Thyroid gland (tissue), 4 donors: ENCODE data around the gene CYP2D6. TPM values are rescaled to one million over a fixed set of nuclear protein-coding genes. Genes with fewer than 3 reads are reported as not detected.
"Not testable (repeated sequence)": the region's sequence is repeated elsewhere in the genome, so short reads cannot be mapped to it uniquely, and the experiment has no call there.

Experiments used
- DNase-seq, 2 donors: peaks; one replicate each; pipeline ENCODE4 v3.0.0-alpha.2; 2019
- H3K27ac ChIP-seq, 3 donors: fragments of 200-600 bp; sonication (generic); 1 replicate in 2 of 3; 2 replicates in 1 of 3; pipeline ENCODE4 v1.5.1; 2016 to 2019; ENCODE audit warnings: mild to moderate bottlenecking in 1 of 3, moderate library complexity in 1 of 3
- H3K27me3 ChIP-seq: fragments of 200-600 bp; sonication (generic); one replicate; pipeline ENCODE4 v1.5.1; 2019
- H3K36me3 ChIP-seq, 2 donors: fragments of 200-600 bp; sonication (generic); one replicate each; pipeline ENCODE4 v1.5.1; 2016 to 2019
- H3K4me1 ChIP-seq, 2 donors: fragments of 200-600 bp; sonication (generic); one replicate each; pipeline ENCODE4 v1.5.1; 2017 to 2019
- H3K4me3 ChIP-seq, 3 donors: fragments of 200-600 bp; sonication (generic); replicated peaks in 1 of 3; 1 replicate in 2 of 3; 2 replicates in 1 of 3; pipeline ENCODE4 v1.5.1; 2016; ENCODE audit warnings: mild to moderate bottlenecking in 1 of 3
- H3K9me3 ChIP-seq: fragments of 200-600 bp; sonication (generic); one replicate; pipeline ENCODE4 v1.5.1; 2017
- POLR2A ChIP-seq, 2 donors: fragments of 450-650 bp; IDR thresholded peaks; one replicate each; pipeline ENCODE4 v1.6.1; 2017; ENCODE audit warnings: antibody characterized with exemption in 2 of 2, mild to moderate bottlenecking in 2 of 2, moderate library complexity in 1 of 2
- WGBS, 2 donors: methylation state at CpG; one replicate each; pipeline ENCODE4 v1.1.5; 2017; 5-methylcytosine and 5-hydroxymethylcytosine counted together
- intact Hi-C: fragments of 100-400 bp; cut with DNase I; formaldehyde crosslinking; loops from one replicate; pipeline ENCODE4 v1.15.1; 2023
- total RNA-seq, 4 donors: library from RNA; depleted of rRNA; stranded (reverse); fragments of >200 nt; gene quantifications; one replicate each; pipeline ENCODE4 v1.2.3, GENCODE V29; 2016
- TF ChIP-seq, protein P1 (sequence below), 6 experiments: fragments of 200-600 bp in 3 of 6; fragments of 450-650 bp in 3 of 6; sonication (generic) in 3 of 6; IDR thresholded peaks; one replicate each; pipeline ENCODE4 v1.5.1; 2016 to 2019; ENCODE audit warnings: antibody characterized with exemption in 6 of 6, mild to moderate bottlenecking in 2 of 6, inconsistent platforms in 1 of 6, moderate library complexity in 1 of 6

Gene CYP2D6
- total RNA-seq, 4 donors from 2014 or later = 0.73 to 2.7 (median 1.6) TPM

GRCh38 chr22:42134100-42135020 lies 3.8 kb upstream of the CYP2D6 start:
- H3K9me3 ChIP-seq = no peaks in the 10 kb centered on the region
- no peaks in the 10 kb centered on the region for H3K27me3 ChIP-seq
- 75% methylated on average over 18 to 22 of the region's 24 CpGs for WGBS, 2 donors
- DNase-seq = peak in 1 of 2 donors; percentile 22
- no peaks in the 10 kb centered on the region for H3K36me3 ChIP-seq
- H3K4me1 ChIP-seq = no peaks in the 10 kb centered on the region
- intact Hi-C loops = no loop called here
- TF ChIP-seq, protein P1, sequence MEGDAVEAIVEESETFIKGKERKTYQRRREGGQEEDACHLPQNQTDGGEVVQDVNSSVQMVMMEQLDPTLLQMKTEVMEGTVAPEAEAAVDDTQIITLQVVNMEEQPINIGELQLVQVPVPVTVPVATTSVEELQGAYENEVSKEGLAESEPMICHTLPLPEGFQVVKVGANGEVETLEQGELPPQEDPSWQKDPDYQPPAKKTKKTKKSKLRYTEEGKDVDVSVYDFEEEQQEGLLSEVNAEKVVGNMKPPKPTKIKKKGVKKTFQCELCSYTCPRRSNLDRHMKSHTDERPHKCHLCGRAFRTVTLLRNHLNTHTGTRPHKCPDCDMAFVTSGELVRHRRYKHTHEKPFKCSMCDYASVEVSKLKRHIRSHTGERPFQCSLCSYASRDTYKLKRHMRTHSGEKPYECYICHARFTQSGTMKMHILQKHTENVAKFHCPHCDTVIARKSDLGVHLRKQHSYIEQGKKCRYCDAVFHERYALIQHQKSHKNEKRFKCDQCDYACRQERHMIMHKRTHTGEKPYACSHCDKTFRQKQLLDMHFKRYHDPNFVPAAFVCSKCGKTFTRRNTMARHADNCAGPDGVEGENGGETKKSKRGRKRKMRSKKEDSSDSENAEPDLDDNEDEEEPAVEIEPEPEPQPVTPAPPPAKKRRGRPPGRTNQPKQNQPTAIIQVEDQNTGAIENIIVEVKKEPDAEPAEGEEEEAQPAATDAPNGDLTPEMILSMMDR (IDR thresholded peaks at IDR 0.05) = no peak
- no peak for TF ChIP-seq POLR2A (IDR thresholded peaks at IDR 0.05)
- no peak overlapping the region for H3K27ac ChIP-seq
- no peak overlapping the region for H3K4me3 ChIP-seq

DNA sequence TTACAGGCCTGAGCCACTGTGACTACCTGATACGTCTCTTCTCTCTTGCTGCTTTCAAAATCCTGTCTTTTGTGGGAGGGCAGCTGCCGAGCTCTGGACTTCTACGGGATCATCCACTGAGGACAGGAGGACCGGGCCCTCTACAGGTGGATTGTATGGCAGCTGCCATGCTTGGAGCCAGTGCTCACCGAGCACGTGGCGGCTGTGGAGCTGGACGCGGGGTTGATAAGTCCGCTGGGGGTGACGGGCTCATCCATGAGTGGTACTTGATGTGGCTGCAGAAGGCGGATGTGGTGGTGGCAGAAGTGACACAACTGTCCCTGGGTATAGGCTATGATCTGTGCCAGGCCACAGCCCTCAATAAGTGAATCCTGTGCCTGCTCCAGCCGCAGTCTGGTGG lies 1.8 kb upstream of the CYP2D6 start:
- Histone ChIP-seq H3K9me3 (no peaks in the 10 kb centered on the region), H3K4me3 (no peak overlapping the region), H3K36me3 (no peaks in the 10 kb centered on the region), H3K27me3 (no peaks in the 10 kb centered on the region), H3K4me1 (no peaks in the 10 kb centered on the region), H3K27ac (no peak overlapping the region)
- TF ChIP-seq, protein P1 (IDR thresholded peaks at IDR 0.05) = no peak
- TF ChIP-seq POLR2A (IDR thresholded peaks at IDR 0.05) = no peak
- intact Hi-C loops = no loop called here
- no peak for DNase-seq
- 89 to 90% methylated on average over 12 of the region's 13 CpGs for WGBS, 2 donors

- Histone ChIP-seq H3K4me3 (no peak overlapping the region), H3K36me3 (no peaks in the 10 kb centered on the region), H3K27ac (no peak overlapping the region), H3K27me3 (no peaks in the 10 kb centered on the region), H3K4me1 (no peaks in the 10 kb centered on the region), H3K9me3 (no peaks in the 10 kb centered on the region)
- TF ChIP-seq, protein P1 (IDR thresholded peaks at IDR 0.05) = no peak
- no peak for TF ChIP-seq POLR2A (IDR thresholded peaks at IDR 0.05)
- intact Hi-C loops = no loop called here
- 58 to 72% methylated on average over 7 to 8 of the region's 8 CpGs for WGBS, 2 donors
- DNase-seq = no peak
Measured at GRCh38 chr22:42131562-42131961, 952 bp upstream of the CYP2D6 start.

- WGBS, 2 donors = 0 to 38% methylated on average over 1 of the region's 7 CpGs
- H3K9me3 ChIP-seq, H3K27ac ChIP-seq, H3K36me3 ChIP-seq, H3K27me3 ChIP-seq, DNase-seq, H3K4me3 ChIP-seq, intact Hi-C loops, H3K4me1 ChIP-seq: not testable (repeated sequence)
Measured at GRCh38 chr22:42130182-42130581, 428 bp downstream of the CYP2D6 start.

GRCh38 chr22:42128776-42129694 lies 1.6 kb downstream of the CYP2D6 start:
- H3K4me1 ChIP-seq, H3K9me3 ChIP-seq, H3K27ac ChIP-seq, H3K4me3 ChIP-seq, intact Hi-C loops, H3K27me3 ChIP-seq, H3K36me3 ChIP-seq: not testable (repeated sequence)
- WGBS, 2 donors = 71 to 73% methylated on average over 35 to 58 of the region's 65 CpGs
- DNase-seq = peak in 1 of 2 donors; percentile 38

DNA sequence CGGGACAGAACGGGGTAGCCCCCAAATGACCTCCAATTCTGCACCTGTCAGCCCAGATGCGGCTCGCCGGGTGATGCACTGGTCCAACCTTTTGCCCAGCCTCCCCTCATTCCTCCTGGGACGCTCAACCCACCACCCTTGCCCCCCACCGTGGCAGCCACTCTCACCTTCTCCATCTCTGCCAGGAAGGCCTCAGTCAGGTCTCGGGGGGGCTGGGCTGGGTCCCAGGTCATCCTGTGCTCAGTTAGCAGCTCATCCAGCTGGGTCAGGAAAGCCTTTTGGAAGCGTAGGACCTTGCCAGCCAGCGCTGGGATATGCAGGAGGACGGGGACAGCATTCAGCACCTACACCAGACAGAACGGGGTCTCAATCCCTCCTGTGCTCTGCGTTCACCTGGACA lies 2.6 kb downstream of the CYP2D6 start:
- intact Hi-C loops, H3K27me3 ChIP-seq, DNase-seq, H3K4me1 ChIP-seq, H3K4me3 ChIP-seq, H3K27ac ChIP-seq, H3K36me3 ChIP-seq, H3K9me3 ChIP-seq: not testable (repeated sequence)
- WGBS, 2 donors = 84 to 88% methylated on average over 8 to 12 of the region's 13 CpGs
